CD4-positive, alpha-beta T cell treated with Interleukin-12 subunit alpha and Interleukin-12 subunit beta, for 1 hour (primary cell): ENCODE measurements around the gene RIOK2.
"Not testable (repeated sequence)": the region's sequence is repeated elsewhere in the genome, so short reads cannot be mapped to it uniquely, and the experiment has no call there.

Experiments
- DNase-seq: peaks from one replicate; pipeline ENCODE4 v3.0.0-alpha.2; 2020

The RIOK2 gene

DNA sequence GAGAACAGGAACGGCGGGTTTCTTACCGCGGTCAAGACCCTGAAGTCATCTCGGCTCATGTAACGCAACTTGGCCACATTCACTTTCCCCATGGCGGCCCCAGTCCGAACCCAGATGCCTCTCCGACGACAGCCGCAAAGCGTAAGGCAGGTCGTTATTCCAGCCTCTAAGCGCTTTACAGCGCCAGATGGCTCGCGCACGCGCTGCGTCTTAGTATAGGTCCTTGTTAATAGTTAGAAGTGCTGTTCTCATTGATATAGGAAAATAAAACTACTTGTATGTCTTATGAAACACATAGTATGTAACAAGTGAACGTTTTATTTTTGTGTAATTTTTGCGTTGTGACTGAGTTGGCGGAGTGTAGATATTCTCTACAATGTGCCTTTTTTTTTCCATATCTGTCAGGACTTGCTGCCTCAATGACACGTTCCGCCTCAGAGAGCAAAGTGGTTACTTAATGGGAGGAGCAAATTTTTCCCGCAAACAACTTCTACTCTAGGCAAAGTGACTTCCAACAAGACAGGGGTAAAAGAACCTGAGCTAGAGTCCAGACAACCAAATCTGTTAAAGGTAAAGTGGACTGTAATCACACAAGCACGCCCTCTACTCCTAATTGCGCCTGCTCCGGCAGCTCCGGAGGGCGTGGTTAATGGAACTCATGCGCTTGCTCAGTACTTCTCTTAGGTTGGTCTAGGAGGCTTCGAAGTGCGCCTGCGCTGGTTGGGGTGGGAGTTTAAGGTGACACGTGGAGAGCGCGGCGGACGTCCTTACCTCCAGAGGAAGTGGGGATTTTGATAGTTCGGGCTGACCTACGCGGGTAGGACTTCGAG lies at the start of gene RIOK2:
Gene RIOK2 (minus strand): TSS at position 148 of the 830 bp plus-strand sequence. CDS start 56 bp downstream, at position 92.
- peak; percentile 94 for DNase-seq

DNA sequence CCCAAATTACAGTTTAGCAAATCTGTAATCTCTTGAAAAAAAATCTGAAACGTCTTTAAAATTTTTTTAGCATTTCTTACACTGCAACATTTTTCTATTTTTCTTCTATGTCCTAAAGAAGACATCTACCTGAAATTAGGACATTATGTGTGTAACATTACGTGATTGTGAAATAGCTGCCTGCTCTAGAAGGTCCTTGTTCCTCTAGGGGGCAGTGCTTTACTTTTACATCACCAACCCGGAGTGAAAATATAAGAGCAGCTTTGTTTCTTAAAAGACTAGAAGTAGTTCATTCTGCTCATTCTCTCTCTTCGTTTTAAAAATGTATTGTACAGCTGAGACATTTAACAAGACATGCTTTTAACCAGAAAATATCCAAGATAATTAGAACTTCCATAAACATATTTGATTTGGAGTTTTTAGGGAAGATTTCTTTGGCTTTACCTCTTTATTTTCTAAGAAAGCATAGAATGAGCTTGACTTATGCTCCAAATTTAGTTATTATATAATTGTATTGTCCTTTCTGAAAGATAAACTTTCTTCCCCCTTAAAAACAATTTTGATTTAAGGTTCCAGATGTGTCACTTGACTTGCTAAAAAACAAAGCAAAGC lies 48.1 kb upstream of the RIOK2 start:
- peak; percentile 56 for DNase-seq

GRCh38 chr5:97229688-97230285 lies 46.7 kb upstream of the RIOK2 start:
- DNase-seq, result no peak

GRCh38 chr5:97229196-97229595 lies 46.1 kb upstream of the RIOK2 start:
- no peak for DNase-seq

GRCh38 chr5:97225222-97225621 lies 42.2 kb upstream of the RIOK2 start:
- no peak for DNase-seq

GRCh38 chr5:97224112-97224750 lies 41.2 kb upstream of the RIOK2 start:
- DNase-seq, result no peak

DNA sequence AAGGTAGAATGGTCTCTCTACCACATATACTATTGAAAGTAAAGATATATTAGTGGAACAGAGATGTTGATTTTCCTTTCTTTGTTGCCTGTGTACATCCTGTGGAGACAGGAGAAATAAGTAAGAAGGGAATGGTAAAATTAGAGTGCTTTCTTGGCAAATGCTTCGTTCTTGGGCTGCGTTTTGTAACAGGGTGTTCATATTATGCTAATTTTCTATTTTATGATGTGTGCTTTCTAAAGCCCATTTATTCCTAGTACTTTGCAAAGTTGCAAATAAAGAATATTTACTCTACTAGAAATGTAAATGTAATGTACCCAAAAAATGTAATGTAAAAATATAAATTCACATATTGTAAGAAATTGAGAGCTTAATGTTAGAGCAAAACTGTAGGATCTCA lies 40.5 kb upstream of the RIOK2 start:
- no peak for DNase-seq

GRCh38 chr5:97209343-97209742 lies 26.3 kb upstream of the RIOK2 start:
- DNase-seq, result no peak

DNA sequence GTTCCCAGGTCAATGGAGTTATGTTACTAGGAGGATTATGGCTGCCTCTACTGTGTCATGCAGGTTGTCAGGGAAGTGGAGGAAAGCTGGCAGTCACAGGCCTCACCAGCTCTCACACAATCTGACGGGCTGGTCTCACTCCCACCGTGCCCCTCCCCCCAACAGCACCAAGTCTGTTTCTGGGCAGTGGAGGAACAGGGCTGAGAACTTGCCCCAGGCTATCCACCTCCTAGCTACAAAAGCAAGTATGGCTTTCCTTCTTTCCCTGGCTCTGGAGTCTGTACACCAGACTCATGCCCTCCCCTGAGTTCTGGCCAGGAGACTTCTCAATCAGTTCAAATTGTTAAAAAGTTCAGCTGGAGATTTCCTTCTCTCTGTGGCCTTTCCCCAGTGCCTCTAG lies 25.7 kb upstream of the RIOK2 start:
- no peak for DNase-seq

- DNase-seq, result no peak
Observed at GRCh38 chr5:97208184-97208713, 25.2 kb upstream of the RIOK2 start.

GRCh38 chr5:97194366-97194765 lies 11.3 kb upstream of the RIOK2 start:
- DNase-seq, result no peak

GRCh38 chr5:97193355-97193688 lies 10.3 kb upstream of the RIOK2 start:
- no peak for DNase-seq

DNA sequence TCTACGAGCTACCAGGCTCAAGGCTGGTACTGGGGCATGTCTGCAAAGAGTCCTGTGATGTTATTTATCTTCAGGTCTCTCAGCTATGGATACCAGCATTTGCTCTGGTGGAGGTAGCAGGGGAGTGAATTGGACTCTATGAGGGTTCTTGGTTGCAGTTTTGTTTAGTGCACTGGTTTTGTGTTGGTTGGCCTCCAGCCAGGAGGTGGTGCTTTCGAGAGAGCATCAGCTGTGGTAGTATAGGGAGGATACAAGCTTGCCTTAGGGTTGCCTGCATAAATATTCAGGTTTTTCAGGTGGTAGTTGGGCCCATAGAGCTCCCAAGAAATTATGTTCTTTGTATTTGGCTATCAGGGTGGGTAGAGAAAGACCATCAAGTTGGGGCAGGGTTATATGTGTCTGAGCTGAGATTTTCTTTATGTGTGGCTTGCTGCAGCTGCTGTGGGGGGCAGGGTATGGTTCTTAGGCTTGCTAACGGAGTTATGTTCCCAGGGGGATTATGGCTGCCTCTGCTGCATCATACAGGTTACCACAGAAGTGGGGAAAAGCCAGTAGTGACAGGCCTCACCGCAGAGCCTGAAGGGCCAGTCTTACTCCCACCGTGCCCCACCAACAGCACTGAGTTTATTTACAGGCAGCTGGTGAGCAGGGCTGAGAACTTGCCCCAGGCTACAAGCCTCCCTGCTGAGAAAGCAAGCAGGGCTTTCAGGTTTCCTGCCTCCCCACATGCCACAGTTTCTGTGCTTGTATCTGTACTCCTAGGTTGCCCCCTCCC lies 9.7 kb upstream of the RIOK2 start:
- DNase-seq, result no peak

- DNase-seq, result no peak
Observed at GRCh38 chr5:97191893-97192292, 8.8 kb upstream of the RIOK2 start.

DNA sequence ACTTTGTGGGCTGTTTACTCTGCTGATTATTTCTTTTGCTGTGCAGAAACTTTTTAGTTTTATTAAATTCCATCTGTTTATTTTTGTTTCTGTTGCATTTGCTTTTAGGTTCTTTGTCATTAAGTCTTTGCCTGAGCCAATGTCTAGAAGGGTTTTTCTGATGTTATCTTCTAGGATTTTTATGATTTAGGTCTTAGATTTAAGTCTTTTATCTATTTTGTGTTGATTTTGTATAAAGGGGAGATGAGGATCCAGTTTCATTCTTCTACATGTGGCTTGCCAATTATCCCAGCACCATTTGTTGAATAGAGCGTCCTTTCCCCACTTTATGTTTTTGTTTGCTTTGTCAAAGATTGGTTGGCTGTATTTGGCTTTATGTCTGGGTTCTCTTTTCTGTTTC lies 6.5 kb upstream of the RIOK2 start:
- DNase-seq, result not testable (repeated sequence)

- no peak for DNase-seq
Observed at GRCh38 chr5:97183930-97184213, 825 bp upstream of the RIOK2 start.

- no peak for DNase-seq
Observed at GRCh38 chr5:97182571-97183099, 412 bp downstream of the RIOK2 start.

DNA sequence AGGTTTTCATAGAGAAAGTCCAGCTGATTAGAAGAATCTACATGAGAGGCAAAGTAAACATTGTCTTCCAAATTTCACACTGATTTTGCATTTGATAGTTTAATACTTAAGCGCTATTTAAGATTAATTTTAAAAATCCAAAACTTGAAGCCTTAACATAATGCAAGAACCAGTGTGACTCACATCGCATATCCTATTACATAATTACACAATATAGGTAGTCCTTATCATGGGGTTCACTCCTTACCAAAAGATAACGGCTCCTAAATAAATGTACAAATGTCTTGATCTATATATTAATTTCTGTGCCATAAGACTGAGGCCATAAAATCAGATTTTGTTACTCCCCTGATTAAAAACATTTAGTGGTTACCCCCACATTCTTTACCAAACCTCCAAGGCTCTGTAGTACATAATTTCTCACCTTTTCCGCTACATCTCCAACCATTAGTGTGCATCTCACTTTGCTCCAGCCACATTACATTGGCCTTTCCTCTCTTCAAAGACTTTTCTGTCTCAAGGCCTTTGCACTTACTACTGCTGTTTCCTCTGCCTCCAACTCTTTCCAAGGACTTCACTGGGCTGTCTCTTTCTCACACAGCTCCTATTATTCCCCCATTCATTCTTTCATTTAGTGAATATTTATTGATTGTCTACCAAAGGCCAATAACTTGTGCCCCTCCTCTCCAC lies 1.0 kb downstream of the RIOK2 start:
- DNase-seq, result no peak

GRCh38 chr5:97179457-97179856 lies 3.6 kb downstream of the RIOK2 start:
- not testable (repeated sequence) for DNase-seq

GRCh38 chr5:97172227-97172626 lies 10.8 kb downstream of the RIOK2 start:
- DNase-seq, result no peak

DNA sequence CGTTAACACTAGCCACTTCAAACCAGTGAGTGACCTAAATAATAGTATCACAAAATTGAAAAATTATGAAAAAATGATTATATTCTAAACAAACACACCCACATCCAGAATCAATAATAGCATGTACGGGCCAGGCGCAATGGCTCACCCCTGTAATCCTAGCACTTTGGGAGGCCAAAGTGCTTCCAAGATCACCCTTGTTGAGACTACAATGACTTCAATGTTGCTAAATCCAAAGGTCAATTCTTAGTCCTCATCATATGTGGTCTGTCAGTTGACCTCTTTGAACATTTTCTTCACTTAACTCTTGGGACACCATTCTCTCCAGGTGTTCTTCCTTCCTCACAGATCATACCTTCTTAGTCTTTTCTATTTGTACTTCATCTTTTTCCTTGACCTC lies 11.3 kb downstream of the RIOK2 start:
- no peak for DNase-seq

GRCh38 chr5:97167435-97167834 lies 15.6 kb downstream of the RIOK2 start:
- no peak for DNase-seq
